Fibroblast of lung (primary cell): Measurements from ENCODE around the gene SRPK2. TPM values are rescaled to one million over a fixed set of nuclear protein-coding genes. Genes with fewer than 3 reads are reported as not detected.

Source experiments
- DNase-seq, 2 donors: peaks; one replicate each; pipeline versions ENCODE4 v3.0.0 to v3.0.0-alpha.2; 2010; ENCODE audit warnings: low read depth in 2 of 2
- H2AFZ ChIP-seq: 2 replicates; pipeline ENCODE4 v1.5.1; 2012; ENCODE audit warnings: low read length, control low read depth, inconsistent platforms
- H3K27ac ChIP-seq: 2 replicates; pipeline ENCODE4 v1.5.1; 2011; ENCODE audit warnings: low read length, control low read depth; ENCODE audit not compliant: insufficient read depth
- H3K27me3 ChIP-seq: 2 replicates; pipeline ENCODE4 v1.5.1; 2011; ENCODE audit warnings: mild to moderate bottlenecking, low read length; ENCODE audit not compliant: control insufficient read depth, insufficient read depth
- H3K36me3 ChIP-seq: 2 replicates; pipeline ENCODE4 v1.5.1; 2011; ENCODE audit warnings: low read length; ENCODE audit not compliant: control insufficient read depth, insufficient read depth
- H3K4me1 ChIP-seq: 2 replicates; pipeline ENCODE4 v1.5.1; 2011; ENCODE audit warnings: low read length; ENCODE audit not compliant: control insufficient read depth, insufficient read depth; ENCODE audit errors: extremely low read depth
- H3K4me2 ChIP-seq: 2 replicates; pipeline ENCODE4 v1.5.1; 2011; ENCODE audit warnings: low read length, control low read depth; ENCODE audit not compliant: insufficient read depth; ENCODE audit errors: extremely low read depth
- H3K4me3 ChIP-seq, 4 experiments: fragments of 200-600 bp in 1 of 4; sonication (generic) in 1 of 4; replicated peaks in 1 of 4; 2 replicates each; pipeline ENCODE4 v1.5.1; 2011 to 2016; ENCODE audit warnings: low read length in 4 of 4, low read depth in 3 of 4, mild to moderate bottlenecking in 3 of 4, control low read depth in 2 of 4, inconsistent platforms in 1 of 4, mixed read lengths in 1 of 4; ENCODE audit not compliant: insufficient read depth in 1 of 4; ENCODE audit errors: control extremely low read depth in 1 of 4
- H3K79me2 ChIP-seq: 2 replicates; pipeline ENCODE4 v1.5.1; 2012; ENCODE audit warnings: mild to moderate bottlenecking, low read length, inconsistent platforms; ENCODE audit not compliant: control insufficient read depth, insufficient read depth
- H3K9ac ChIP-seq: 2 replicates; pipeline ENCODE4 v1.5.1; 2011; ENCODE audit warnings: mild to moderate bottlenecking, low read length, control low read depth; ENCODE audit not compliant: insufficient read depth
- H3K9me3 ChIP-seq: 2 replicates; pipeline ENCODE4 v1.5.1; 2012; ENCODE audit warnings: low read depth, low read length; ENCODE audit not compliant: control insufficient read depth, insufficient read depth
- H4K20me1 ChIP-seq: 2 replicates; pipeline ENCODE4 v1.5.1; 2011; ENCODE audit warnings: low read length; ENCODE audit not compliant: control insufficient read depth, insufficient read depth; ENCODE audit errors: extremely low read depth
- CTCF ChIP-seq, 2 donors: IDR thresholded peaks in 1 of 2; conservative IDR thresholded peaks in 1 of 2; 1 replicate in 1 of 2; 2 replicates in 1 of 2; pipeline ENCODE4 v1.5.1; 2011 to 2012; ENCODE audit warnings: low read length in 2 of 2, control low read depth in 1 of 2, inconsistent platforms in 1 of 2, low read depth in 1 of 2, mild to moderate bottlenecking in 1 of 2
- EZH2 ChIP-seq: IDR thresholded peaks from 2 replicates; pipeline ENCODE4 v1.5.1; 2012; ENCODE audit warnings: low read length, control low read depth, mild to moderate bottlenecking; ENCODE audit errors: missing control alignments
- polyA plus RNA-seq, 2 donors: library from polyadenylated mRNA; depleted of rRNA in 1 of 2; stranded (reverse) in 1 of 2; unstranded in 1 of 2; fragments of >200 nt; gene quantifications; 2 replicates each; pipeline ENCODE4 v1.2.1, GENCODE V29; 2011 to 2012; ENCODE audit warnings: missing spikeins in 1 of 2
- total RNA-seq: library from RNA; depleted of rRNA; stranded (reverse); fragments of >200 nt; gene quantifications from 2 replicates; pipeline ENCODE4 v1.2.1, GENCODE V29; 2014

Gene SRPK2
- total and polyA plus RNA-seq, 2 donors (not counting 1 experiment from before 2014, with no cell fraction given): 27.8 to 61.8 TPM

- Histone ChIP-seq H3K9me3 (no peaks in the 10 kb centered on the region), H2AFZ (no peak overlapping the region), H3K36me3 (peaks cover 11% of the 10 kb centered on the region), H3K9ac (no peak overlapping the region), H3K27ac (no peak overlapping the region), H3K4me1 (no peaks in the 10 kb centered on the region), H3K4me2 (no peak overlapping the region), H3K4me3 (no peak overlapping the region), H3K27me3 (no peaks in the 10 kb centered on the region), H3K79me2 (peaks cover 8% of the 10 kb centered on the region), H4K20me1 (no peaks in the 10 kb centered on the region)
- no peak for DNase-seq
- TF ChIP-seq CTCF (conservative IDR thresholded peaks at IDR 0.05 in 1 of 2, IDR thresholded peaks at IDR 0.05 in 1 of 2; ENCODE audit: low read depth in 1 of 2, low read length in 2 of 2): no peak
- TF ChIP-seq EZH2: no peak
These were observed 276.0 kb downstream of the SRPK2 start for GRCh38 chr7:105112440-105113418.

DNA sequence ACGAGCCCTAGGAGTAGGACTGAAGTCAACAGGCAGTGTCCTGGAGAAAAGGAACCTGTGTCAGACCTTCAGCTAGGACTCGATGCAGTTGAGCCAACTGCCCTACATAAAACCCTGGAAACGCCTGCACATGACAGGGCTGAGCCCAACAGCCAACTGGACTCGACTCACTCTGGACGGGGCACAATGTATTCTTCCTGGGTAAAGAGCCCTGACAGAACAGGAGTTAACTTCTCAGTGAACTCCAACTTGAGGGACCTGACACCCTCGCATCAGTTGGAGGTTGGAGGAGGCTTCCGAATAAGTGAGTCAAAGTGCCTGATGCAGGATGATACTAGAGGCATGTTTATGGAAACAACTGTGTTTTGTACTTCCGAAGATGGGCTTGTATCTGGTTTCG lies 281.3 kb downstream of the SRPK2 start:
- TF ChIP-seq CTCF (conservative IDR thresholded peaks at IDR 0.05 in 1 of 2, IDR thresholded peaks at IDR 0.05 in 1 of 2; ENCODE audit: low read depth in 1 of 2, low read length in 2 of 2): no peak
- no peak for TF ChIP-seq EZH2
- Histone ChIP-seq H3K4me1 (no peaks in the 10 kb centered on the region), H3K9me3 (no peaks in the 10 kb centered on the region), H3K9ac (no peak overlapping the region), H4K20me1 (no peaks in the 10 kb centered on the region), H3K4me2 (no peak overlapping the region), H3K36me3 (peaks cover 11% of the 10 kb centered on the region), H3K79me2 (peaks cover 8% of the 10 kb centered on the region), H3K27me3 (no peaks in the 10 kb centered on the region), H3K4me3 (no peak overlapping the region), H3K27ac (no peak overlapping the region), H2AFZ (no peak overlapping the region)
- no peak for DNase-seq

DNA sequence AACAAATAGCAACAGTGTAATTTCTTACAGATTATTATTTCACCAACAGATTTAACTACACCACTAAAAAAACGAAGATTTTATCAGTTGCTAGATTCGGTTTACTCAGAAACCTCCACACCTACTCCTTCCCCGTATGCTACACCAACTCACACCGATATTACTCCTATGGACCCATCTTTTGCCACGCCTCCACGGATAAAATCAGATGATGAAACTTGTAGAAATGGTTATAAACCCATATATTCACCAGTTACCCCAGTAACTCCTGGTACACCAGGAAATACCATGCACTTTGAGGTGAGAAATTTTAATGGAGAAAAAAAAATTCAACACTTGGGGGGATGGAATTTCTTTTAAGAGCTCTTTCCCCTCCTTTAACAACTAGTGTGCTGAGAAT lies 282.2 kb downstream of the SRPK2 start:
- Histone ChIP-seq H3K9ac (no peak overlapping the region), H3K27ac (no peak overlapping the region), H3K4me3 (no peak overlapping the region), H3K4me1 (no peaks in the 10 kb centered on the region), H3K36me3 (peaks cover 9% of the 10 kb centered on the region), H3K9me3 (no peaks in the 10 kb centered on the region), H3K4me2 (no peak overlapping the region), H3K79me2 (peaks cover 4% of the 10 kb centered on the region), H3K27me3 (no peaks in the 10 kb centered on the region), H4K20me1 (no peaks in the 10 kb centered on the region), H2AFZ (no peak overlapping the region)
- DNase-seq: peak in 1 of 2 donors; percentile 23
- no peak for TF ChIP-seq CTCF (conservative IDR thresholded peaks at IDR 0.05 in 1 of 2, IDR thresholded peaks at IDR 0.05 in 1 of 2; ENCODE audit: low read depth in 1 of 2, low read length in 2 of 2)
- TF ChIP-seq EZH2: no peak
